A673 (cell line): ENCODE data around the gene KRT4. TPM values are rescaled to one million over a fixed set of nuclear protein-coding genes. Genes with fewer than 3 reads are reported as not detected.

ENCODE experiments used
- BruUV-seq: library from RNA; stranded (reverse); fragments of 400-500 nt; replicated peaks from 2 replicates; lab custom pipeline; 2021; lab: Mats Ljungman, UMichigan
- CTCF ChIA-PET: fragments of 300-600 bp; sonication (Branson Sonifier 250); formaldehyde crosslinking; loops from one replicate; lab custom pipeline; 2022; ENCODE audit warnings: antibody characterized with exemption; lab: Charles Lee
- POLR2A ChIA-PET: fragments of 300-600 bp; sonication (Branson Sonifier 250); formaldehyde crosslinking; loops from one replicate; lab custom pipeline; 2022; ENCODE audit warnings: antibody characterized with exemption; ENCODE audit not compliant: low non-redundant PET; lab: Charles Lee
- DNase-seq: peaks from one replicate; pipeline ENCODE4 v3.0.0-alpha.2; 2015; ENCODE audit warnings: low spot score
- H3K27ac ChIP-seq: fragments of 200-600 bp; sonication (generic); 2 replicates; pipeline ENCODE4 v1.5.1; 2016; ENCODE audit warnings: mixed run types, low read depth, mild to moderate bottlenecking, mixed read lengths, antibody characterized with exemption, low read length; ENCODE audit not compliant: poor library complexity, severe bottlenecking
- H3K27me3 ChIP-seq: fragments of 200-600 bp; sonication (generic); replicated peaks from 2 replicates; pipeline ENCODE4 v1.6.1; 2017; ENCODE audit warnings: mixed run types, low read depth, mild to moderate bottlenecking, mixed read lengths, antibody characterized with exemption, low read length; ENCODE audit not compliant: insufficient read depth, poor library complexity
- H3K36me3 ChIP-seq: fragments of 200-600 bp; sonication (generic); 2 replicates; pipeline ENCODE4 v1.6.1; 2016; ENCODE audit warnings: mixed run types, mild to moderate bottlenecking, mixed read lengths, antibody characterized with exemption, low read length; ENCODE audit not compliant: insufficient read depth, poor library complexity, severe bottlenecking
- H3K4me1 ChIP-seq: fragments of 200-600 bp; sonication (generic); 2 replicates; pipeline ENCODE4 v1.6.1; 2017; ENCODE audit warnings: mixed run types, mild to moderate bottlenecking, mixed read lengths, antibody characterized with exemption, low read length; ENCODE audit not compliant: insufficient read depth, poor library complexity, severe bottlenecking
- H3K4me3 ChIP-seq: fragments of 200-600 bp; sonication (generic); 2 replicates; pipeline ENCODE4 v1.5.1; 2016; ENCODE audit warnings: low read depth, mixed run types, mild to moderate bottlenecking, mixed read lengths, low read length; ENCODE audit not compliant: poor library complexity, severe bottlenecking
- H3K9me3 ChIP-seq: fragments of 200-600 bp; sonication (generic); 2 replicates; pipeline ENCODE4 v1.6.1; 2016; ENCODE audit warnings: mixed run types, low read depth, mild to moderate bottlenecking, mixed read lengths, antibody characterized with exemption, low read length; ENCODE audit not compliant: poor library complexity, severe bottlenecking
- CTCF ChIP-seq: fragments of 300-800, 200-600 bp; sonication (generic); conservative IDR thresholded peaks from 2 replicates; pipeline ENCODE4 v1.5.1; 2017; ENCODE audit warnings: low read depth, mild to moderate bottlenecking, antibody characterized with exemption, low read length, moderate library complexity, mixed read lengths
- EZH2 ChIP-seq: fragments of 200-600 bp; sonication (generic); IDR thresholded peaks from 2 replicates; pipeline ENCODE4 v1.6.1; 2017; ENCODE audit warnings: borderline replicate concordance, low read depth, mild to moderate bottlenecking, mixed read lengths, antibody characterized with exemption, low read length; ENCODE audit not compliant: poor library complexity, severe bottlenecking
- intact Hi-C: fragments of 100-400 bp; cut with micrococcal nuclease; formaldehyde crosslinking; loops from one replicate; pipeline ENCODE4 v1.10.0; 2022; ENCODE audit not compliant: unreplicated experiment
- total RNA-seq: library from RNA; stranded (reverse); gene quantifications from 2 replicates; pipeline ENCODE4 v1.2.3, GENCODE V29; 2021

KRT4 gene
- total RNA-seq, 1 experiment from 2014 or later: not detected

- H3K9me3 ChIP-seq: peaks cover 7% of the 10 kb centered on the region
- no peaks in the 10 kb centered on the region for H3K36me3 ChIP-seq
- H3K27ac ChIP-seq: no peak overlapping the region
- POLR2A ChIA-PET: no interaction called here
- DNase-seq: no peak
- H3K4me3 ChIP-seq: no peak overlapping the region
- TF ChIP-seq CTCF (no peak), EZH2 (no peak)
- CTCF ChIA-PET: no interaction called here
- H3K27me3 ChIP-seq: no peaks in the 10 kb centered on the region
- no TSS peak for BruUV-seq
- peaks cover 32% of the 10 kb centered on the region for H3K4me1 ChIP-seq
- intact Hi-C loops: no loop called here
Measured at GRCh38 chr12:52757449-52758176, 56.3 kb downstream of the KRT4 start.

Other genes with a start within 250 kb of the KRT4 start
- gene KRT74, start 240.3 kb downstream of the KRT4 start, total RNA-seq: not detected in 2 replicates
- gene KRT72, start 212.7 kb downstream of the KRT4 start, total RNA-seq: not detected in 2 replicates
- gene KRT73, start 195.6 kb downstream of the KRT4 start, total RNA-seq: not detected in 2 replicates
- gene KRT2, start 161.9 kb downstream of the KRT4 start, total RNA-seq: not detected in 2 replicates
- gene KRT1, start 133.7 kb downstream of the KRT4 start, total RNA-seq: not detected in 2 replicates
- not detected in 2 replicates for gene KRT77, start 110.6 kb downstream of the KRT4 start, total RNA-seq
- gene KRT76, start 36.8 kb downstream of the KRT4 start, total RNA-seq: not detected in 2 replicates
- not detected in 2 replicates for gene KRT3, start 18.0 kb downstream of the KRT4 start, total RNA-seq
- not detected in 2 replicates for gene KRT79, start 20.2 kb upstream of the KRT4 start, total RNA-seq
- gene KRT78, start 34.9 kb upstream of the KRT4 start, total RNA-seq: not detected in 2 replicates
- gene KRT8, start 91.0 kb upstream of the KRT4 start, total RNA-seq: 15.4 and 16.2 TPM in 2 replicates
- 179 and 209 TPM in 2 replicates for gene KRT18, start 135.0 kb upstream of the KRT4 start, total RNA-seq
- gene EIF4B, start 192.3 kb upstream of the KRT4 start, total RNA-seq: 393 and 400 TPM in 2 replicates
- gene TNS2, start 235.9 kb upstream of the KRT4 start, total RNA-seq: 3.4 and 6.1 TPM in 2 replicates